ENCODE data around the gene PRKAG3.

- TF ChIP-seq CTCF (conservative IDR thresholded peaks at IDR 0.05) = no peak
- TF ChIP-seq EZH2 (IDR thresholded peaks at IDR 0.05; ENCODE audit: low read depth) = no peak
Measured at GRCh38 chr2:218809515-218809914, 22.1 kb downstream of the PRKAG3 start.
